NCI-H774 (cell line): ENCODE results near the gene MZT2B.
"Not testable (repeated sequence)": the region's sequence is repeated elsewhere in the genome, so short reads cannot be mapped to it uniquely, and the experiment has no call there.

ENCODE experiments used
- DNase-seq: peaks from one replicate; lab custom pipeline; 2025; lab: John Stamatoyannopoulos, UW

MZT2B gene

GRCh38 chr2:130181880-130182682, at the start of gene MZT2B:
Gene MZT2B, plus strand, starts transcription at chr2:130182262. Its CDS starts 21 bp downstream, at chr2:130182283.
- peak; percentile 78 for DNase-seq

DNA sequence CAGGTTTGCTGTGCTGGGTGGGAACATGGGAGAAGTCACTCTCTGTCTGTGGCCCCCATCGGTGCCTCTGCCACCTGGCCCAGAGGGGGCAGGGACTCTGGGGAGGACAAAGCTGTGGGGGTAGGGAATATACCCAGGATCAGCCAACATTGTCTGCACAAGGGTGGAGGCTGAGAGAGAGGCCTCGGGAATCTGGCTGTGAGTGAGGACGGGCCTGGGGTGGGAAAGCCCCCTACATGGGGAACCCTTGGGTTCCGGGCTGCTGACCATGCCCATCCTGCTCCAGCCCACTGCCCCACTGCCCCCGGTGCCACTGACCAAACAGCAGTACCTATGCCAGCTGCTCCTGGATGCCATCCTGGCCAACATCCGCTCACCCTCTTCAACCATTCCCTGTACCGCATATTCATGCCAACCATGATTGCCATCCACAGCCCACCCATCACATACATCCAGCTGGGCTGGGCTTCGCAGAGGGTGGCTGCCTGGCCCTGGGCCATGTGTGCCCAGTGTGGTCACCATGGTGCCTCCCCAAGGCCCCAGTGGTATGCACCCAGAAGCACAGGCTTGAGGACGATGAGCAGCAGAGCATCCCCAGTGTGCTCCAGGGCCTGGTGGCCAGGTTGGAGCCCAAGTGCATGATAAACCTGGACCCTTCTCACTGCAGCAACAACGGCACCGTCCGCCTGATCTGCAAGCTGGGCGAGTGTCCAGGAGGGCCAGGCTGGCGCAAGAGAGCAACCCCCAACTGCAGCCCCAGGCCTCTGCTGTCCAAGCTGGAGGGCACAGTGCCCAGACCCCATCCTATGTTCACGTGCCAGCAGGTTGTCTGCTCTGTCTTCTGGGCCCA, 46.1 kb upstream of the MZT2B start:
- DNase-seq: no peak

DNA sequence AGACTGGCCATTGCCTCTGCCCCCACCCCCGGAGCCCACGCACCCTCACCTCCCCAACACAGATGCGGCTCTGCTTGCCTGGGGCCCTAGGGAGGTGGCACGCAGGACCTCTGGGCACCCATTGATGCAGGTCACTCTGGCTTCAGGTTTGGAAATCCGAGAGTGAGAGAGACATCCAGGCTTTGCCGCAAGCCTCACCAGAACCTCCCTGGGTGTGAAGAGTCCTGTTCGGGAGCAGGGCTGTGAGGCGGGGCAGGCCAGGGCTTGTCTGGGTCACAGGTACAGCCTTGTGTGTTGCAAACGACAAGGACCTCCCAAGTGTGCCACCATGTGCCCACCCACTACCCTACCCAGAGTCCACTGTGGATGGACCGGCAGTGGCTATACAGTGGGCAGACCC, 45.5 kb upstream of the MZT2B start:
- not testable (repeated sequence) for DNase-seq

- DNase-seq: not testable (repeated sequence)
These were observed 44.9 kb upstream of the MZT2B start for GRCh38 chr2:130137118-130137517.

DNA sequence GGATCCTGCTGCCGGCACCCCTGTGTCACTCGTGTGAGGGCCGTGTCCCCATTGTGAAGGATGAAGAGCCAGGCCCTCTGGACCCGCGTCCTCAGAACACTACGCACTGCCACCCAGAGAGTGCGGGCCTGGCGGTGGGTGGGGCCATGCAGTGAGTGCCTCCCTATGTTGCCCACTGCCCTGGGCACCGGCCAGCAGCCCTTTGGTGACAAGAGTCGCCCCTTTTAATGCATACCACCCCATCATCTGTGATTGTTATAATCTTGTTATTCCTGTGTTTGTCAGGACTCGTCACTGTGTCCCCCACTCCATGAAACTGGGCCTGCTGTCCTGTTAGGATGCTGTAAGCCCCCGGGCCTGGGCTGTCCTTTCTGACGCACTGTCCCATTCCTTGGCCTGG, 43.7 kb upstream of the MZT2B start:
- DNase-seq: not testable (repeated sequence)

GRCh38 chr2:130138841-130139251, 43.2 kb upstream of the MZT2B start:
- not testable (repeated sequence) for DNase-seq

DNA sequence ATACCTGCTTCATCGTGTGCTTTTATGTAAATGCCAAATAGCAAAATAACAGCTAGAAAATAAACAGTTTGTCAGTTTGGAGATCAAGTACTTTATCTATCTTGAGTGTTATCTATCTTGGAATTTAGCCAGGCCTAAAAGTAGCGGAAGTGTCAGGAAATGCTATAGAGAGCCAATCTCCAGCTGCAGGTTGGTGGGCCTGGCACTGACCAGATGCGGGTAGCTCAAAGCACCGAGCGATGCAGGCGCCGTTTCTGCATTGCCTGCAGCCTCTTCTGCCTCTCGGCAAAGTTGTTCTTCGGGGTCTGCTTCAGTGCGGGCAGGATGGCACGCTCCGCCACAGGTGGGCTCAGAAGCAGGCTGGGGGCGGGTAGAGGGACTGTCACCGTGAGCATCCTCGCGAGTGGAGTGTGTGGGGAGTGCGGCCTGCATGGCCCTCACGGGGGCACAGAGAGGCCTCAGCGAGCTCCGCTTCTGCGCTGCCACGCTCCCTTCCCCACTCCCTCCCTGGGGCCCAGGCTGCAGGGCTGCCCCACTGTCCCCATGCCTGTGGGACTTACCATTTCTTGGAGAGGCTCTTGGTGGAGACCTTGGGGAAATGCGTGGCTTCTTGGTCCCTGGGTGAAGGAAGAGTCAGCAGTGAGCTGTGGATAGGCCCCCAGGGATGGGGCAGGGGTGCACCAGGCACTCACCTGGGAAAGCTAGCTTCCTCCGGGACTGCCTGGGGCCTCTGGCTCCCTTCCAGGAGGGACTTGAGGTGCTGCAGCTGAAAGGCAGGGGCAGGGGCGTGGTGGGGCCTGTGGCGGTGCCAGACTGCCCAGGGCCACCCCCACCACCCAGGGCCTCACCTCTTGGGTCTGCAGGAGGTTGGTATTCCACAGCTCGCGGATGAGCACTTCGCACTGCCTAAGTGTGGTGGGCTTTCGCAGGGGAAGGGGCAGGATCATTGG, 42.5 kb upstream of the MZT2B start:
- not testable (repeated sequence) for DNase-seq

GRCh38 chr2:130140516-130140915, 41.5 kb upstream of the MZT2B start:
- DNase-seq: not testable (repeated sequence)

DNA sequence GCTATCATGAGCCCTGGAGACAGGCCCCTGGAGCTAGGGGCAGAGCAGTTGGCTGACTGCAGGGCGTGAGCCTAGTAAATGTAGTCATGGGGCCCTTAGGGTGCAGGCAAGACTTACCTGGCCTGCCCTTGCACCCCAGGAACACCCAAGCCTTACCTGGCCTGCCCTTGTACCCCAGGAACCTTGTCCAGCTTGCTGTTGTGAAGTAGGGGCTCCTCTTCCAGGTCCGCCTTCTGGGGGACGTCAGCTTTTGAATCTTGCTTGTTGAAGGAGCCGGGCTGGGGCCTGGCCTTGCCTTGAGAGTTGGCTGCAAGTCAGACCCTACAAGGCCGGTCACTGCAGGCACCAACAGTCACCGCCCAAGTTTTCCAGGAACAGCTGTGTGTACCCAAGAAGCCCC, 41.1 kb upstream of the MZT2B start:
- DNase-seq: not testable (repeated sequence)

- DNase-seq: not testable (repeated sequence)
These were observed 40.3 kb upstream of the MZT2B start for GRCh38 chr2:130141645-130142370.

- DNase-seq: not testable (repeated sequence)
These were observed 39.4 kb upstream of the MZT2B start for GRCh38 chr2:130142396-130143265.

- not testable (repeated sequence) for DNase-seq
These were observed 38.6 kb upstream of the MZT2B start for GRCh38 chr2:130143266-130144039.

DNA sequence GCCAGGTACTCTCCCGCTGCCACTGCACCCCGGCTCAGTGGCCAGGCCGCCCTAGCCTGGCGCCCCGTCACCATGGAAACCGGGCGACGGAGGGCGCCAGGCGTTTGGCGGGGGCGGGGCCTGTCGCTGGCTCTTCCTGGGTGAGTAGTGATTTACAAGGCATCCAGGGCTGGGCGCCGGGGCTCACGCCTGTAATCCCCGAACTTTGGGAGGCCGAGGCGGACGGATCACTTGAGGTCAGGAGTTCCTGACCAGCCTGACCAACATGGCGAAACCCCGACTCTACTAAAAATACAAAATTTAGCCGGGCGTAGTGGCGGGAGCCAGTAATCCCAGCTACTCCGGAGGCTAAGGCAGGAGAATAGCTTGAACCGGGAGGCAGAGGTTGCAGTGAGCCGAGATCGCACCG, 37.1 kb upstream of the MZT2B start, which contains the start of gene CCDC74B:
CCDC74B (minus strand) TSS at position 107 of the 409 bp plus-strand sequence. CDS start 116 bp downstream, outside the sequence.
- peak; percentile 57 for DNase-seq

- not testable (repeated sequence) for DNase-seq
These were observed 33.5 kb upstream of the MZT2B start for GRCh38 chr2:130148515-130148914.

- no peak for DNase-seq
These were observed 31.6 kb upstream of the MZT2B start for GRCh38 chr2:130150181-130151144.

DNA sequence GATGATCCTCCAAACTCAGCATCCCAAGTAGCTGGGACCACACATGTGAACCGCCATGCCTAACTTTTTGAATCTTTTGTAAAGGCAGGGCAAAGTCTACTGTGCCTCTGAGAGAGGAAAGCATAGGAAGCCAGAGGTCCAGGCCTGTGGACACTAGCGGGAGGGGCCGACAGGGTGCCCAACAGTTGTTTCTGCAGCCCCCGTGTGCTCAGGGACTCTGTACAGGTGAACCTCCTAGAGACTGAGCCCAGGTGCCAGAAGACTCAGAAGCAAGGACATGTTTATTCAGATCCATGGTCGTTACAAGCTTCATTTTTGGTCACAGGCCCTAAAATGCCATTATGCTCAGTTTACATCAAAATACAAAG, 30.9 kb upstream of the MZT2B start:
- DNase-seq: not testable (repeated sequence)

DNA sequence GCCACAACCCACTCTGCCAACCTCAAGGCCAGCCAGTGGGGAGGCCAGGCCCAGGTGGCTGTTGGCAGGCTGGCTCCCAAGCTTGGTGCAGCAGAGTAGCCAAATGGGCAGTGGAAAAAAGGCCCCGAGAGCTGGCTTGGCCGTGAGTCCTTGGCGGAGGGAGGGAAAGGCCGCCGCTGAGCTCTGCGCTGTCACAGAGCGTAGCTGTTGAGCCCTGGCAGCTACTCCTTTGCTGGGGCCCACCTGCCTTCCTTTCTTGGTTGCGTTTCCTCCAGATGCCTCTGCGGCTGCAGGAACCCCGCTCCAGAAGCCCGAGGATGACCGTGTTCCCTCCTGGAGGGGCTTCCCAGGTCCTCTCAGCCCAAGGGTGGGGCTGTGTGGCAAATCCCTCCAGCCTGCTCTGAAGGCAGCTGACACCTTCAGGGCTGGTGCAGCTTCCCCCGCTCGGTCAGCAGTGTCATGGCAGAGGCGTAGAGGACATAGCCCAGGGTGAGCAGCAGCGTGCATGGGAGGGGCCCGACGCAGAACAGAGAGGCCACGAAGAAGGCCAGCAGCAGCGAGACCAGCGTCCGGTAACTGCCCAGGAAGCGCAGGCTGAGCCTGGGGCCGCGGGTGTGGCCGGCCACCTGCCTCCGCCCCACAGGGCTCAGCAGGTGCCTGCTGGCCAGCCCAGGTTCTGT, 29.8 kb upstream of the MZT2B start:
- not testable (repeated sequence) for DNase-seq
